IPS-18c (cell line): ENCODE results near the gene ARFGAP1.
"Not testable (repeated sequence)": the region's sequence is repeated elsewhere in the genome, so short reads cannot be mapped to it uniquely, and the experiment has no call there.

Experiments used
- H3K4me3 ChIP-seq: 2 replicates; pipeline ENCODE4 v1.7.0; 2013; ENCODE audit warnings: low read depth, mild to moderate bottlenecking, low read length, moderate library complexity; ENCODE audit not compliant: insufficient read depth
- H3K9me3 ChIP-seq: one replicate; pipeline ENCODE4 v1.6.1; 2013; ENCODE audit warnings: mild to moderate bottlenecking, low read length, moderate library complexity; ENCODE audit not compliant: control insufficient read depth, insufficient read depth

Gene ARFGAP1

GRCh38 chr20:63305933-63306672 lies 33.5 kb downstream of the ARFGAP1 start:
- H3K9me3 ChIP-seq, H3K4me3 ChIP-seq: not testable (repeated sequence)

- H3K4me3 ChIP-seq = no peak overlapping the region
- no peaks in the 10 kb centered on the region for H3K9me3 ChIP-seq
Observed at GRCh38 chr20:63306673-63307537, 34.3 kb downstream of the ARFGAP1 start.

GRCh38 chr20:63307538-63308217 lies 35.1 kb downstream of the ARFGAP1 start:
- no peak overlapping the region for H3K4me3 ChIP-seq
- no peaks in the 10 kb centered on the region for H3K9me3 ChIP-seq

GRCh38 chr20:63308218-63308911 lies 35.8 kb downstream of the ARFGAP1 start:
- H3K9me3 ChIP-seq = no peaks in the 10 kb centered on the region
- no peak overlapping the region for H3K4me3 ChIP-seq

- no peak overlapping the region for H3K4me3 ChIP-seq
- no peaks in the 10 kb centered on the region for H3K9me3 ChIP-seq
Observed at GRCh38 chr20:63309261-63310071, 36.9 kb downstream of the ARFGAP1 start.

GRCh38 chr20:63310265-63310991 lies 37.8 kb downstream of the ARFGAP1 start:
- no peaks in the 10 kb centered on the region for H3K9me3 ChIP-seq

GRCh38 chr20:63311186-63311832 lies 38.7 kb downstream of the ARFGAP1 start:
- Histone ChIP-seq H3K4me3 (no peak overlapping the region), H3K9me3 (no peaks in the 10 kb centered on the region)

More at GRCh38 chr20:63310265-63310991, 37.8 kb downstream of the ARFGAP1 start:
- no peak overlapping the region for H3K4me3 ChIP-seq

- H3K9me3 ChIP-seq = no peaks in the 10 kb centered on the region
- no peak overlapping the region for H3K4me3 ChIP-seq
Observed at GRCh38 chr20:63311833-63312243, 39.2 kb downstream of the ARFGAP1 start.

GRCh38 chr20:63312273-63312672 lies 39.7 kb downstream of the ARFGAP1 start:
- no peaks in the 10 kb centered on the region for H3K9me3 ChIP-seq
- no peak overlapping the region for H3K4me3 ChIP-seq

GRCh38 chr20:63312690-63313348 lies 40.2 kb downstream of the ARFGAP1 start:
- Histone ChIP-seq H3K4me3 (no peak overlapping the region), H3K9me3 (no peaks in the 10 kb centered on the region)

- no peak overlapping the region for H3K4me3 ChIP-seq
- H3K9me3 ChIP-seq = no peaks in the 10 kb centered on the region
Observed at GRCh38 chr20:63313349-63314014, 40.9 kb downstream of the ARFGAP1 start.

GRCh38 chr20:63314015-63314471 lies 41.4 kb downstream of the ARFGAP1 start:
- H3K4me3 ChIP-seq = no peak overlapping the region
- no peaks in the 10 kb centered on the region for H3K9me3 ChIP-seq

- H3K4me3 ChIP-seq = no peak overlapping the region
- H3K9me3 ChIP-seq = no peaks in the 10 kb centered on the region
Observed at GRCh38 chr20:63314566-63315239, 42.1 kb downstream of the ARFGAP1 start.

- Histone ChIP-seq H3K4me3 (no peak overlapping the region), H3K9me3 (no peaks in the 10 kb centered on the region)
Observed at GRCh38 chr20:63315240-63315689, 42.7 kb downstream of the ARFGAP1 start.
